Stimulated activated naive CD8-positive, alpha-beta T cell treated with anti-CD3 and anti-CD28 coated beads, Interleukin-15, Interleukin-2, amounts not matched to agents 100 U/mL and 50 U/mL, for 24 hours (primary cell): ENCODE results near the gene FERD3L.

Source experiments
- ATAC-seq: fragments of 150-1000 bp; cut with Tn5 transposase; one replicate; pipeline ENCODE4 v1.10.0; 2021
- DNase-seq: peaks from one replicate; pipeline ENCODE4 v3.0.0; 2021

The FERD3L gene

DNA sequence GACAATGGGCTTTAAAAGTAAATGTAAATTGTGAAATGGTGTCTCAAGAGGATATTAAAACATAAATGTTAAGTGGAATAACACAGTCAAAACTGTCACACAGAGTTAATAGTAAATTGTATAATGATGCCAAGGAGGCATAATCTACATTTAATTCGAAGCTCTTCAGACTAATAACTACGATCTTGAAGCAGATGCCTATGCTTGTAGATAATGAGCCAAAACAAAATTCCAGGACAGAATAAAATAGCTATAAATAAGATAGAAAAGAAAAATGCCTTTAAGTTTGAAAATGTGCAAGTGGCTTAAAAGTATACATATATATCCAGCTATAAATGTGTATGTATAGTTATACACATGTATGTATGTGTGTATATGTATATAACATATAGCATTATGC, 45.3 kb downstream of the FERD3L start:
- ATAC-seq: no peak
- DNase-seq: no peak

DNA sequence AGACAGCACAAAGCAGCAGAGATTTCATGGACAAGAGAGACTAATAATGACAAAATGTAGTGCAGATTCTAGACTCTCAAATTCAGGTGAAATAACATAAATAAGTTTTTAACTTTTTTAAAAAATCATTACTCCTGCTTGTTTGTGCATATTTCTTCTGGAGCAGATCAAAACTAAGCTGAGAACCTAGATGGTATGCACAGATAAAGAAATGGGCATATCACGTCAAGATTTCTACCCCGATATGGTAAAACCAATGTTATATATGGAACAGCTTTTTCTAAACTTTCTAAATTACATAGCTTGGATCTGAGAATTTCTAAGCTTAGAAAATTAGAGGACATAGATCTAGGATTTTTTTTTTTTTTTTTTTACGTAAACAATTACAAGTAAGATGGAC, 46.0 kb downstream of the FERD3L start:
- DNase-seq (no peak), ATAC-seq (no peak)

DNA sequence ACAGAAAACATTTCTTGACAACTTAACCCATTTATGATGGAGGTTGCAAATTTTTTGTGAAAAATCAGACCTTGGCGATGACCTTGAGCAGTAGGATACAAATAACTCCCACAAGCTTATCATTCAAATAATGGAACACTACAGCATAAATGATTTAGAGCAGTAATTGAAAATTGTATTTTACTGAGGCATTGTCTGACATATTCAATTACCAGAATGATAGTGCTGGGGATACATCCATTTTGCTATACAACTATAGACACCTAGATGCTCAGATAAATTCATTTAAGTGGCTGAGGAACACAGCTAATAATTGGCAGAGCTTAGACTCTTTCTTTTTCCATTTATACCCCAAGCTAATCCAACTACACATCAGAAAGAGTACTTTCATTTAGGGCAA, 46.7 kb downstream of the FERD3L start:
- DNase-seq: no peak
- ATAC-seq: no peak

DNA sequence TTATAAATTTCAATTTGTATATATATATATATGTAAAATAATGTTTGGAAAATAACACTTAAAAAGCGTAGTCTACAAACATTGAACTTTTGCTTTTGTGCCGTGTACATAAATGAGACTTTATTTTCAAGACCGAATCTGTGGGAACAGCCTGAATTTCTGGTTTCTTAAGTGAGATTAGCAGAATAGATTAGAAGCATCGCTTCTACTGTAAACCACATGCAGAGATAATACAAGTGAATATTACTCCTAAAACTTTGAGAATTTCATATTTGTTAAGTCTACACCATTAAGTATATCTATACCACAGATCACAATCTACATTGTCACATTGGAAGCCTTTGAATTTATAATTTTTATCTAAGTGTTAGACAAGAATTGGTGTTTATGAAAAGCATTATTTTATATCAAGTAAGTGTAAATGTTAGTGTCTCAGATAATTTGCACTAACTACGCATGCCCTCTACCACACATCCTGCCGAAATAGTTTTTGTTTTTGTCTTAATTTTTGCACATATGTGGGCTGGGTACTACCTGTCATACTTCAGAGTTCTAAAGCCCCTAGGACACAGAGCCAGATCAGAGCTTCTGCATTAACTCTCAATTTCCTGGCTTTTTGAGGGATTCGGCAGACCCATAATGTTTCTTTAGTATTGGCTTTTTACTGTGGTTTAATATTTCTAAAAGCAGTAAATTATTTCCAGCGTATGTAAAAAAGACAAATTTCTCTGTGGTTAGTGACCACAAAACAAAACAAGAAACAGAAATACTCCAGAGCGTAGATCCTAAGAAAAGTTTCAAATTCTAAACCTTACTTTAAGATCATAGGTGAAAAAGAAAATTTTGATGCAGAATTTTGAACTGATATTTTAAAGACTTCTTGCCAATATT, 47.8 kb downstream of the FERD3L start:
- DNase-seq (no peak), ATAC-seq (no peak)

DNA sequence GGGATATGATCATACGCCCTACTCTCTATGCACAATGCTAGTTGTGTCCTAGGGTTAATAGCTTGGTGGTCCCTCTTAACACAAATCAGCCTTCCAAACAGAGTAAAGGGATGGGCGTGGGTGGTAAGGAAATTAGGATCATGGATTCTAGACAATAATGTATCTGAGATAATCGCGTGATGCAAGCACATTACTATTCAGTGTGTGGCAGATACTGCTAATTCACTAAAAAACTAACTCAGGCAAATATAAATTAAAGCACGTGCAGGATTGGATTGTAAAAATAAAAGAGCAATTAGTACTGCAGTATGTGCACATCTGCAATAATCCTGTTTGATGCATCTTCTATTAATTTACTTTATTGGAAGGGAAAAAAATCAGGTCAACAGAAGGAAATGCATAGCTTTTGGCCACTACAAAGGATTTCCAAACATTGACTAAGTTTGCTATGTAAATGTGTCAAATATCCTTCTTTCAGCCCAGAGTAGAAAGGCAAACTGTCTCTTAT, 49.8 kb downstream of the FERD3L start:
- no peak for DNase-seq
- ATAC-seq: no peak
